ENCODE measurements around the gene OR56A1.
"Not testable (repeated sequence)": the region's sequence is repeated elsewhere in the genome, so short reads cannot be mapped to it uniquely, and the experiment has no call there.

Gene OR56A1, protein sequence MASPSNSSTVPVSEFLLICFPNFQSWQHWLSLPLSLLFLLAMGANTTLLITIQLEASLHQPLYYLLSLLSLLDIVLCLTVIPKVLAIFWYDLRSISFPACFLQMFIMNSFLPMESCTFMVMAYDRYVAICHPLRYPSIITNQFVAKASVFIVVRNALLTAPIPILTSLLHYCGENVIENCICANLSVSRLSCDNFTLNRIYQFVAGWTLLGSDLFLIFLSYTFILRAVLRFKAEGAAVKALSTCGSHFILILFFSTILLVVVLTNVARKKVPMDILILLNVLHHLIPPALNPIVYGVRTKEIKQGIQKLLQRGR

DNA sequence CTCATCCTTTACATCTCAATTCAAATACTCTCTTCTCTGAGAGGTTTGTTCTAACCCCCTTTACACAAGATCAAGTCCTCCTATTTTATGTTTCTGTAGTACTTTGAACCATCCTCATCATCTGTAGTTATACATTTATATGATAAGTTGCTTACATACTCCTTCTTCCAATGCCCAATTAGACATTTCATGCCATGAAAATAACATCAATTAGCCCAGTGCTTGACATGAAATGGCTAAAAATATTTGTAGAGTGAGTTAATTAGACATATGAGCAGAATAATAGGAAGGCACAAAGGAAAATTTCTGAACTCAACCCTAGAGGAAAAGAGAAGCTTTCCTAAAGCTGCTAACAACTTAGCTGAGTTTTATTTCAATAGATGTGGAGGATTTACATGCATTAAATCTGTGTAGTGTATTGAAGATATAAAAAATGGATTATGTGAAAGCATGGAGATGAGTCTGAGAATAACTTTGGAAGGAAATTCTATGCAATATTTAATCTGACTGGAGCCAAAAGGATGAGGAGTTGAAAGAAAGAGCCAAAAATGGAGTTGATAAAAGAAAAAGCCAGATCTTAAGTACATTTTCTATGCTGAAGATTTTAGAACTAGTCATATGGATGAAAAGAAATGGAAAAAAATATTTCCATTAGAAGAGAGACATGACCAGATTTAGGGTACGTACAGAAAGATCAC, at the start of gene OR56A1:
Gene OR56A1 (minus strand): TSS at position 51 of the 698 bp plus-strand sequence. CDS start 3,066 bp downstream, outside the sequence.
- no peaks in the 10 kb centered on the region for H3K36me3 ChIP-seq (ENCODE audit: control insufficient read depth, insufficient read depth, low read length)
- no CpG with 5 or more reads among the region's 1 CpG for WGBS (ENCODE audit: insufficient coverage, insufficient read length)
- H3K4me1 ChIP-seq (ENCODE audit: control insufficient read depth, insufficient read depth, low read length): no peaks in the 10 kb centered on the region
- H3K9me3 ChIP-seq (ENCODE audit: control insufficient read depth, insufficient read depth, low read length): no peaks in the 10 kb centered on the region
- no peak within 1 kb of the TSS for H3K4me3 ChIP-seq (ENCODE audit: low read length)
- H3K27ac ChIP-seq (ENCODE audit: low read length): no peak within 1 kb of the TSS
- DNase-seq (ENCODE audit: low read depth, low spot score): no peak
- no peaks in the 10 kb centered on the region for H3K27me3 ChIP-seq (ENCODE audit: control insufficient read depth, insufficient read depth, low read length)

- Histone ChIP-seq H3K9me3 (ENCODE audit: control insufficient read depth, insufficient read depth, low read length) (no peaks in the 10 kb centered on the region; the same call in 1 of the 2 replicates), H3K27me3 (ENCODE audit: control insufficient read depth, insufficient read depth, low read length) (no peaks in the 10 kb centered on the region), H3K4me3 (ENCODE audit: low read length) (no peak overlapping the region), H3K36me3 (ENCODE audit: control insufficient read depth, insufficient read depth, low read length) (no peaks in the 10 kb centered on the region), H3K27ac (ENCODE audit: low read length) (no peak overlapping the region), H3K4me1 (ENCODE audit: control insufficient read depth, insufficient read depth, low read length) (no peaks in the 10 kb centered on the region; the same call in 1 of the 2 replicates)
- DNase-seq (ENCODE audit: low read depth, low spot score): no peak
- WGBS (ENCODE audit: insufficient coverage, insufficient read length): no CpG with 5 or more reads among the region's 4 CpGs
Measured at GRCh38 chr11:6079463-6079862, 48.9 kb upstream of the OR56A1 start.

DNA sequence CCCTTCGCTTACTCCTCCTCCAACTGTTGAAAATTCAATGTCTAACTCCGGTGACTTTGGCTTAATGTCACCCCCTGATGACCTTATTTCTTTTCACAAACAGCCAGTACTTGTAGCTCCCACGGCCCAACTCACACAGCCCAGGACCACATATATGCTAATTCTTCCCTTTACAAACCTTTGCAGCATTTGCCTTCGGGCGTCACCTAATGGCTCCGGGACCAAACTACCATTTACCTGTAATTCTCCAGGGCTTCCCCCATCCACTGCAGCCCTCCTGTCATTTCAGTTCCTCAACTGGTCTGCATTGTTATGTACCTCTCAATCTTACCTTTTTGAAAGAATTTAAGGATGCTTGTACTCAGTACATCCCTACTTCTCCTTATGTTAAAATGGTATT, 47.2 kb upstream of the OR56A1 start:
- H3K27ac ChIP-seq (ENCODE audit: low read length): no peak overlapping the region
- H3K9me3 ChIP-seq (ENCODE audit: control insufficient read depth, insufficient read depth, low read length): no peaks in the 10 kb centered on the region; the same call in 1 of the 2 replicates
- no peaks in the 10 kb centered on the region; the same call in 1 of the 2 replicates for H3K4me1 ChIP-seq (ENCODE audit: control insufficient read depth, insufficient read depth, low read length)
- no peak for DNase-seq (ENCODE audit: low read depth, low spot score)
- H3K36me3 ChIP-seq (ENCODE audit: control insufficient read depth, insufficient read depth, low read length): no peaks in the 10 kb centered on the region
- H3K4me3 ChIP-seq (ENCODE audit: low read length): no peak overlapping the region
- no CpG with 5 or more reads among the region's 6 CpGs for WGBS (ENCODE audit: insufficient coverage, insufficient read length)
- no peaks in the 10 kb centered on the region for H3K27me3 ChIP-seq (ENCODE audit: control insufficient read depth, insufficient read depth, low read length)

DNA sequence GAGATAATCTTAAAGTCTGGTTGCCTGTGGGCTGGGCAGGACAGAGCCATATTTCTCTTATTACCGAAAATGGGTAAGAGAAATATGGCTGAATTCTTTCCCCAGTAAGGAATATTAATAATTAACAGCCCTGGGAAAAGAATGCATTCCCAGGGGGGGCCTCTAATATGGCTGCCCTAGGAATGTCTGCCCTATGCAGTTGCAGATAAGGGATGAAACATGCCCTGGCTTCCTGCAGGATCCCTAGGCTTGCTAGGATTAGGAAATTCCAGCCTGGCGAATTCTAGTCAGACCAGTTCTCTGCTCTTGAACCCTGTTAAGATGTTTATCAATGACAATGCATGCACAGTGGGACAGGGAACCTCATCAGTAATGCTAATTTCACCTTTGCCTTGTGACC, 45.9 kb upstream of the OR56A1 start:
- H3K9me3 ChIP-seq (ENCODE audit: control insufficient read depth, insufficient read depth, low read length); DNase-seq (ENCODE audit: low read depth, low spot score); H3K4me1 ChIP-seq (ENCODE audit: control insufficient read depth, insufficient read depth, low read length); H3K4me3 ChIP-seq (ENCODE audit: low read length); H3K27ac ChIP-seq (ENCODE audit: low read length); H3K27me3 ChIP-seq (ENCODE audit: control insufficient read depth, insufficient read depth, low read length); H3K36me3 ChIP-seq (ENCODE audit: control insufficient read depth, insufficient read depth, low read length): not testable (repeated sequence)
- no CpG with 5 or more reads among the region's 2 CpGs for WGBS (ENCODE audit: insufficient coverage, insufficient read length)

- Histone ChIP-seq H3K4me1 (ENCODE audit: control insufficient read depth, insufficient read depth, low read length) (no peaks in the 10 kb centered on the region), H3K36me3 (ENCODE audit: control insufficient read depth, insufficient read depth, low read length) (no peaks in the 10 kb centered on the region), H3K27ac (ENCODE audit: low read length) (no peak overlapping the region), H3K4me3 (ENCODE audit: low read length) (no peak overlapping the region), H3K9me3 (ENCODE audit: control insufficient read depth, insufficient read depth, low read length) (no peaks in the 10 kb centered on the region), H3K27me3 (ENCODE audit: control insufficient read depth, insufficient read depth, low read length) (no peaks in the 10 kb centered on the region)
- DNase-seq (ENCODE audit: low read depth, low spot score): no peak
- no CpG with 5 or more reads among the region's 4 CpGs for WGBS (ENCODE audit: insufficient coverage, insufficient read length)
Measured at GRCh38 chr11:6067502-6067901, 36.9 kb upstream of the OR56A1 start.

GRCh38 chr11:6062691-6063358, 32.3 kb upstream of the OR56A1 start:
- Histone ChIP-seq H3K4me3 (ENCODE audit: low read length) (no peak overlapping the region), H3K9me3 (ENCODE audit: control insufficient read depth, insufficient read depth, low read length) (no peaks in the 10 kb centered on the region), H3K27me3 (ENCODE audit: control insufficient read depth, insufficient read depth, low read length) (no peaks in the 10 kb centered on the region), H3K27ac (ENCODE audit: low read length) (no peak overlapping the region), H3K4me1 (ENCODE audit: control insufficient read depth, insufficient read depth, low read length) (no peaks in the 10 kb centered on the region), H3K36me3 (ENCODE audit: control insufficient read depth, insufficient read depth, low read length) (no peaks in the 10 kb centered on the region)
- no CpG with 5 or more reads among the region's 5 CpGs for WGBS (ENCODE audit: insufficient coverage, insufficient read length)
- no peak for DNase-seq (ENCODE audit: low read depth, low spot score)

GRCh38 chr11:6061475-6061874, 30.9 kb upstream of the OR56A1 start:
- no peak overlapping the region for H3K27ac ChIP-seq (ENCODE audit: low read length)
- H3K36me3 ChIP-seq (ENCODE audit: control insufficient read depth, insufficient read depth, low read length): no peaks in the 10 kb centered on the region
- WGBS (ENCODE audit: insufficient coverage, insufficient read length): no CpG with 5 or more reads among the region's 3 CpGs
- no peak for DNase-seq (ENCODE audit: low read depth, low spot score)
- no peaks in the 10 kb centered on the region for H3K9me3 ChIP-seq (ENCODE audit: control insufficient read depth, insufficient read depth, low read length)
- no peaks in the 10 kb centered on the region for H3K4me1 ChIP-seq (ENCODE audit: control insufficient read depth, insufficient read depth, low read length)
- no peaks in the 10 kb centered on the region for H3K27me3 ChIP-seq (ENCODE audit: control insufficient read depth, insufficient read depth, low read length)
- H3K4me3 ChIP-seq (ENCODE audit: low read length): no peak overlapping the region

DNA sequence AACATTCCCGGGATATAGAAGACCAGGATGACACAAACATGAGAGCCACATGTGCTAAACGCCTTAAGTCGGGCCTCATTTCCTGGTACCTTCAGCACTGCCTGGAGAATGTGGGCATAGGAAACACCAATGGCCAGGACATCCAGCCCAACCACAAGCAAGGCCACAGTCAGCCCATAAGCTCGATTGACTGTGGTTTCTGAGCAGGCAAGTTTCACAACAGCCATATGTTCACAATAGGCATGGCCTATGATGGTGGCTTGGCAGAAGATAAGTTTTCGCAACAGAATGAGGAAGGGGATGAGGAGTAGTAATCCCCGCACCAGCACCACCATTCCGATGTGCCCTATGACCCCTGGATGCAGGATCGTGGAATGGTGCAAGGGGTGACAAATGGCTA, 26.9 kb upstream of the OR56A1 start:
- Histone ChIP-seq H3K27ac (ENCODE audit: low read length) (no peak overlapping the region), H3K27me3 (ENCODE audit: control insufficient read depth, insufficient read depth, low read length) (no peaks in the 10 kb centered on the region), H3K9me3 (ENCODE audit: control insufficient read depth, insufficient read depth, low read length) (no peaks in the 10 kb centered on the region), H3K4me3 (ENCODE audit: low read length) (no peak overlapping the region), H3K4me1 (ENCODE audit: control insufficient read depth, insufficient read depth, low read length) (no peaks in the 10 kb centered on the region), H3K36me3 (ENCODE audit: control insufficient read depth, insufficient read depth, low read length) (no peaks in the 10 kb centered on the region)
- no peak for DNase-seq (ENCODE audit: low read depth, low spot score)
- no CpG with 5 or more reads among the region's 8 CpGs for WGBS (ENCODE audit: insufficient coverage, insufficient read length)

DNA sequence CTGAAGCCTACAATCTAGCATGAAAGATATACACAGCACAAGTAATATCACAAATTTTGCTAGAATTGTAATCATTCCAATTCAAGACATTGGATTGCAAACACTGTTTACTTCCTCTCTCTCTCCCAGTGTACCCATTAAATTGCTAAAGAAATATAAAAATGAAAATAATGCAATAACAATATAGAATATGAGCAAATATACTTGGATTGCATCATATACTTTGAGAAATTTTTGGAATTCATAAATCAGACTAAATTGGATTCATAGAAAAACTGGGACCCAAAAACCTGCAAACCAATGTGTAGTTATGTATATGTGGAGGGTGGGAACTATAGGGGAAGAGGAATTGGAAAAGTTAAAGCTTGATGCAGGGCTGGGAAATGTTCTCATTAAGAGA, 25.0 kb upstream of the OR56A1 start:
- Histone ChIP-seq H3K4me1 (ENCODE audit: control insufficient read depth, insufficient read depth, low read length) (no peaks in the 10 kb centered on the region), H3K27ac (ENCODE audit: low read length) (no peak overlapping the region), H3K27me3 (ENCODE audit: control insufficient read depth, insufficient read depth, low read length) (no peaks in the 10 kb centered on the region), H3K4me3 (ENCODE audit: low read length) (no peak overlapping the region), H3K36me3 (ENCODE audit: control insufficient read depth, insufficient read depth, low read length) (no peaks in the 10 kb centered on the region), H3K9me3 (ENCODE audit: control insufficient read depth, insufficient read depth, low read length) (no peaks in the 10 kb centered on the region)
- no peak for DNase-seq (ENCODE audit: low read depth, low spot score)

DNA sequence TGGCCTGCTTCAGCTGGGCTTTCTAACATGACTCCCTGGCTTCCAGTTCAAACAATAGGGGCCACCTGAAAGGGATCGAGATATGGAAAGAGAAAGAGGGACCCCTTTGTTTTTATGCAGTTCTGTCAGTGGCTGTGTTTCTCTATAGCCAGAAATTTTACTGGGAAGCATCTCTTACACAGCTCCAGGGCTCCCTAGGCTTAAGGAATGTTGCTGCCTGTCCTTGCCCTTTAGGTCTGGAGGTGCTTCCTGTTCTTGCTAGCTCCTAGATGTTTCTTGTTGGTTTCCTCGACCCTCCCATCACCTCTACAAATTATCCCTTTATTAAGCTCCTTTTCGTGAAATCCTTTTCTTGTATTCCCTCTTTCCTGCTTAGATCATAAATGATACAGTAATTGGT, 21.8 kb upstream of the OR56A1 start:
- no peaks in the 10 kb centered on the region for H3K4me1 ChIP-seq (ENCODE audit: control insufficient read depth, insufficient read depth, low read length)
- H3K4me3 ChIP-seq (ENCODE audit: low read length): no peak overlapping the region
- DNase-seq (ENCODE audit: low read depth, low spot score): no peak
- no peak overlapping the region for H3K27ac ChIP-seq (ENCODE audit: low read length)
- 100% methylated on average over 1 of the region's 3 CpGs for WGBS (ENCODE audit: insufficient coverage, insufficient read length)
- no peaks in the 10 kb centered on the region for H3K36me3 ChIP-seq (ENCODE audit: control insufficient read depth, insufficient read depth, low read length)
- H3K27me3 ChIP-seq (ENCODE audit: control insufficient read depth, insufficient read depth, low read length): no peaks in the 10 kb centered on the region
- H3K9me3 ChIP-seq (ENCODE audit: control insufficient read depth, insufficient read depth, low read length): no peaks in the 10 kb centered on the region
